Esophagus muscularis mucosa (tissue), 4 donors: ENCODE data around the gene TXK. TPM values are rescaled to one million over a fixed set of nuclear protein-coding genes. Genes with fewer than 3 reads are reported as not detected.
"Not testable (repeated sequence)": the region's sequence is repeated elsewhere in the genome, so short reads cannot be mapped to it uniquely, and the experiment has no call there.

Experiments
- DNase-seq: peaks from one replicate; pipeline ENCODE4 v3.0.0-alpha.2; 2017; ENCODE audit errors: extremely low spot score
- H3K27ac ChIP-seq, 4 donors: fragments of 200-600 bp; sonication (generic); replicated peaks in 1 of 4; 1 replicate in 3 of 4; 2 replicates in 1 of 4; pipeline ENCODE4 v1.5.1; 2016 to 2019; ENCODE audit warnings: mild to moderate bottlenecking in 1 of 4
- H3K27me3 ChIP-seq, 4 donors: fragments of 200-600 bp; sonication (generic); one replicate each; pipeline versions ENCODE4 v1.5.1 to v1.6.0; 2016 to 2019
- H3K36me3 ChIP-seq, 4 donors: fragments of 200-600 bp; sonication (generic); one replicate each; pipeline ENCODE4 v1.5.1; 2016 to 2019
- H3K4me1 ChIP-seq, 4 donors: fragments of 200-600 bp; sonication (generic); one replicate each; pipeline ENCODE4 v1.5.1; 2016 to 2019
- H3K4me3 ChIP-seq, 4 donors: fragments of 200-600 bp; sonication (generic); 1 replicate in 2 of 4; 2 replicates in 2 of 4; pipeline ENCODE4 v1.5.1; 2016 to 2019; ENCODE audit warnings: mild to moderate bottlenecking in 4 of 4, moderate library complexity in 1 of 4
- H3K9me3 ChIP-seq, 4 donors: fragments of 200-600 bp; sonication (generic); 1 replicate in 3 of 4; 2 replicates in 1 of 4; pipeline ENCODE4 v1.5.1; 2016 to 2019
- CTCF ChIP-seq, 3 experiments: fragments of 200-600 bp in 2 of 3; fragments of 450-650 bp in 1 of 3; sonication (generic) in 2 of 3; IDR thresholded peaks; one replicate each; pipeline ENCODE4 v1.5.1; 2017 to 2019; ENCODE audit warnings: antibody characterized with exemption in 3 of 3, mild to moderate bottlenecking in 2 of 3, moderate library complexity in 1 of 3
- EP300 ChIP-seq: sonication (generic); formaldehyde crosslinking; IDR thresholded peaks from one replicate; pipeline ENCODE4 v1.6.1; 2017; ENCODE audit warnings: antibody characterized with exemption
- POLR2A ChIP-seq: fragments of 450-650 bp; IDR thresholded peaks from one replicate; pipeline ENCODE4 v1.6.1; 2017; ENCODE audit warnings: antibody characterized with exemption, moderate library complexity, mild to moderate bottlenecking, low read depth
- POLR2AphosphoS5 ChIP-seq, 2 donors: sonication (generic); formaldehyde crosslinking; IDR thresholded peaks; one replicate each; pipeline ENCODE4 v1.6.1; 2017; ENCODE audit warnings: antibody characterized with exemption in 2 of 2
- WGBS: methylation state at CpG from one replicate; pipeline ENCODE4 v1.1.5; 2018; 5-methylcytosine and 5-hydroxymethylcytosine counted together
- intact Hi-C: fragments of 100-400 bp; cut with DNase I; formaldehyde crosslinking; loops from one replicate; pipeline ENCODE4 v1.15.1; 2023
- total RNA-seq, 4 donors: library from RNA; depleted of rRNA; stranded (reverse); fragments of >200 nt; gene quantifications; one replicate each; pipeline versions ENCODE4 v1.1.0 to v1.2.1, GENCODE V29; 2016

TXK gene
- total RNA-seq, 4 donors from 2014 or later = 0.92 to 2.1 (median 1.1) TPM

- WGBS = 75% methylated on average over 6 of the region's 6 CpGs
- intact Hi-C loops = no loop called here
- peak overlapping the region in 3 of 4 donors; percentile 6 to 20 (median 19) for H3K27ac ChIP-seq
- H3K36me3 ChIP-seq = no peaks in the 10 kb centered on the region
- DNase-seq = no peak
- H3K9me3 ChIP-seq = no peaks in the 10 kb centered on the region
- no peak overlapping the region for H3K4me3 ChIP-seq
- peaks cover 0 to 13% (median 4%) of the 10 kb centered on the region in 4 donors for H3K4me1 ChIP-seq
- TF ChIP-seq EP300 = no peak
- TF ChIP-seq POLR2AphosphoS5 (IDR thresholded peaks at IDR 0.05) = no peak
- no peaks in the 10 kb centered on the region for H3K27me3 ChIP-seq
Observed at GRCh38 chr4:48173056-48173991, 39.3 kb upstream of the TXK start.

- Histone ChIP-seq H3K27me3 (no peaks in the 10 kb centered on the region), H3K4me1 (peaks cover 0 to 13% (median 4%) of the 10 kb centered on the region in 4 donors), H3K36me3 (peaks cover 0 to 1% (median 0%) of the 10 kb centered on the region in 4 donors), H3K9me3 (no peaks in the 10 kb centered on the region), H3K4me3 (no peak overlapping the region), H3K27ac (no peak overlapping the region)
- WGBS = 48% methylated on average over 4 of the region's 4 CpGs
- no peak for TF ChIP-seq EP300
- TF ChIP-seq CTCF (IDR thresholded peaks at IDR 0.05) = no peak
- no peak for TF ChIP-seq POLR2AphosphoS5 (IDR thresholded peaks at IDR 0.05)
- TF ChIP-seq POLR2A = no peak
- no peak for DNase-seq
- intact Hi-C loops = no loop called here
Observed at GRCh38 chr4:48172651-48173050, 38.6 kb upstream of the TXK start.

- WGBS = 0% methylated on average over 1 of the region's 1 CpG
- H3K27ac ChIP-seq = no peak overlapping the region
- DNase-seq = no peak
- TF ChIP-seq POLR2A (no peak), CTCF (IDR thresholded peaks at IDR 0.05) (no peak), EP300 (no peak)
- no peak overlapping the region for H3K4me3 ChIP-seq
- peaks cover 0 to 13% (median 4%) of the 10 kb centered on the region in 4 donors for H3K4me1 ChIP-seq
- no peaks in the 10 kb centered on the region for H3K27me3 ChIP-seq
- H3K9me3 ChIP-seq = no peaks in the 10 kb centered on the region
- peaks cover 0 to 14% (median 0%) of the 10 kb centered on the region in 4 donors for H3K36me3 ChIP-seq
- intact Hi-C loops = no loop called here
Observed at GRCh38 chr4:48169636-48170035, 35.6 kb upstream of the TXK start.

- H3K27me3 ChIP-seq = no peaks in the 10 kb centered on the region
- no peaks in the 10 kb centered on the region for H3K9me3 ChIP-seq
- TF ChIP-seq POLR2A (no peak), EP300 (no peak), CTCF (IDR thresholded peaks at IDR 0.05) (no peak), POLR2AphosphoS5 (IDR thresholded peaks at IDR 0.05) (no peak)
- H3K27ac ChIP-seq = no peak overlapping the region
- intact Hi-C loops = no loop called here
- H3K36me3 ChIP-seq = peaks cover 0 to 14% (median 0%) of the 10 kb centered on the region in 4 donors
- no peaks in the 10 kb centered on the region for H3K4me1 ChIP-seq
- no peak overlapping the region for H3K4me3 ChIP-seq
- DNase-seq = no peak
- WGBS = 69% methylated on average over 5 of the region's 5 CpGs
Observed at GRCh38 chr4:48167538-48168263, 33.7 kb upstream of the TXK start.

- H3K9me3 ChIP-seq, intact Hi-C loops, H3K27ac ChIP-seq, H3K4me1 ChIP-seq, H3K4me3 ChIP-seq, H3K27me3 ChIP-seq, DNase-seq: not testable (repeated sequence)
- WGBS = 90% methylated on average over 9 of the region's 9 CpGs
- peaks cover 0 to 14% (median 0%) of the 10 kb centered on the region in 4 donors for H3K36me3 ChIP-seq
Observed at GRCh38 chr4:48164561-48164960, 30.5 kb upstream of the TXK start.
